ENCODE data around the gene RRP7A.
"Not testable (repeated sequence)": the region's sequence is repeated elsewhere in the genome, so short reads cannot be mapped to it uniquely, and the experiment has no call there.

Gene RRP7A

DNA sequence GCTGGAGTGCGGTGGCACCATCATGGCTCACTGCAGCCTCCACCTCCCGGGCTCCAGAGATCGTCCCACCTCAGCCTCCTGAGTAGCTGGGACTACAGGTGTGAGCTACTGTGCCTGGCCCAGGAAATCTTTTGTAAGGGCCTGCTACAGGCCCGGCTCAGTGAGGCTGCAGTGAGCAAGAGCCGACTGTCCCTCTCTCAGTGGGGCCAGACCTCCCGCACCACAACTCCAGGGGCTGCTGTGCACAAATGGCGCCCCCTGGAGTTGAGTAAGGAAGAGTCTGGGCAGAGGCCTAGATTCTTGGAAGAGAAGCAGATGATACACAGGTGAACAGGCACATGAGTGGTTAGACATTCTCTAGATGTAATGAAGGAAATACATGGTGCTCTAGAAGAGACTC lies 41.2 kb upstream of the RRP7A start:
- Histone ChIP-seq H2AK5ac (ENCODE audit: low read length, severe bottlenecking) (no peak overlapping the region), H3K4ac (ENCODE audit: low read depth in 1 of 2, low read length in 2 of 2) (no peak overlapping the region), H3K23ac (ENCODE audit: low read length in 2 of 2) (no peak overlapping the region)

DNA sequence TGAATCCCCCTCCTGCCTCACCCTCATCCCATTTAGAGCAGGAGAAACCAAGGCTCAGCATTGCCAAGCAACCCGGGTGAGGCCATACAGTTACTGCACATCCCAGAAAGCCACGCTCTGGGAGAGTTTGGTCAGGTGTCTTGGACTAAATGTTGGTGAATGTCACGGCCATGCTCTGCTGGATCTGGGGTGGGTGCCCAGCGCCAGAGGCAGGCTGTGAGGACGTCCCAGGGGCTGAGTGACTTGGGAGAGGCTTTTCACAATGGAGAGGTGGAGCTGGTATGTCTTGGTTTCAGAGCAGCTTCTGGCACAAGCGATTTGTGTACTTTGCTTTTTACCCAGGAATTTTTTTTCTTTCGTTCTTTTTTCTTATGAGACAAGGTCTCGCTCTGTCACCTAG lies 40.8 kb upstream of the RRP7A start:
- Histone ChIP-seq H2BK12ac (ENCODE audit: low read length in 2 of 2) (no peak overlapping the region), H3K4me1 (ENCODE audit: control insufficient read depth, insufficient read depth, low read depth, low read length) (peaks cover 4% of the 10 kb centered on the region), H3K4ac (ENCODE audit: low read depth in 1 of 2, low read length in 2 of 2) (no peak overlapping the region), H3K27me3 (ENCODE audit: control insufficient read depth in 1 of 2, insufficient read depth in 1 of 2, low read length in 2 of 2) (no peaks in the 10 kb centered on the region), H3K4me3 (ENCODE audit: insufficient read depth in 1 of 2, low read depth in 1 of 2, low read length in 2 of 2) (no peak overlapping the region), H3K27ac (ENCODE audit: low read length, poor library complexity, severe bottlenecking) (no peak overlapping the region), H2AFZ (ENCODE audit: low read depth, low read length) (no peak overlapping the region), H2BK5ac (ENCODE audit: low read depth, low read length, poor library complexity, severe bottlenecking) (no peak overlapping the region), H4K8ac (ENCODE audit: low read length) (no peak overlapping the region), H3K9me3 (ENCODE audit: control insufficient read depth, low read length) (no peaks in the 10 kb centered on the region), H3K36me3 (ENCODE audit: control insufficient read depth in 1 of 2, insufficient read depth in 2 of 2, low read depth in 1 of 2, low read length in 2 of 2) (peaks cover 0 to 7% of the 10 kb centered on the region in 2 experiments), H2BK15ac (ENCODE audit: low read depth, poor library complexity, severe bottlenecking) (no peak overlapping the region), H3K18ac (ENCODE audit: low read depth in 1 of 2, low read length in 2 of 2) (no peak overlapping the region), H3K14ac (ENCODE audit: low read length in 2 of 2) (no peak overlapping the region), H4K91ac (ENCODE audit: low read length) (no peak overlapping the region), H3K79me1 (replicated peaks; ENCODE audit: low read length, poor library complexity, severe bottlenecking) (no peaks in the 10 kb centered on the region), H3K23ac (ENCODE audit: low read length in 2 of 2) (no peak overlapping the region), H2BK120ac (ENCODE audit: low read depth, low read length) (no peak overlapping the region), H2AK5ac (ENCODE audit: low read length, severe bottlenecking) (no peak overlapping the region), H3K9ac (ENCODE audit: low read length) (no peak overlapping the region), H3K4me2 (ENCODE audit: low read length, poor library complexity, severe bottlenecking) (no peak overlapping the region)
- DNase-seq = no peak
- WGBS = 95% methylated on average over 8 of the region's 8 CpGs

More for the DNA sequence above, 41.2 kb upstream of the RRP7A start:
- peak; percentile 14 for DNase-seq
- H3K4me2 ChIP-seq (ENCODE audit: low read length, poor library complexity, severe bottlenecking) = no peak overlapping the region
- H3K9me3 ChIP-seq (ENCODE audit: control insufficient read depth, low read length) = no peaks in the 10 kb centered on the region
- H3K14ac ChIP-seq (ENCODE audit: low read length in 2 of 2) = no peak overlapping the region
- H2BK12ac ChIP-seq (ENCODE audit: low read length in 2 of 2) = no peak overlapping the region
- no peak overlapping the region for H3K4me3 ChIP-seq (ENCODE audit: insufficient read depth in 1 of 2, low read depth in 1 of 2, low read length in 2 of 2)
- H3K27me3 ChIP-seq (ENCODE audit: control insufficient read depth in 1 of 2, insufficient read depth in 1 of 2, low read length in 2 of 2) = no peaks in the 10 kb centered on the region
- no peak overlapping the region for H2BK5ac ChIP-seq (ENCODE audit: low read depth, low read length, poor library complexity, severe bottlenecking)
- no peak overlapping the region for H2BK120ac ChIP-seq (ENCODE audit: low read depth, low read length)
- H3K36me3 ChIP-seq (ENCODE audit: control insufficient read depth in 1 of 2, insufficient read depth in 2 of 2, low read depth in 1 of 2, low read length in 2 of 2) = peaks cover 0 to 7% of the 10 kb centered on the region in 2 experiments
- H4K8ac ChIP-seq (ENCODE audit: low read length) = no peak overlapping the region
- H3K18ac ChIP-seq (ENCODE audit: low read depth in 1 of 2, low read length in 2 of 2) = no peak overlapping the region
- no peak overlapping the region for H3K9ac ChIP-seq (ENCODE audit: low read length)
- H4K91ac ChIP-seq (ENCODE audit: low read length) = no peak overlapping the region
- peaks cover 4% of the 10 kb centered on the region for H3K4me1 ChIP-seq (ENCODE audit: control insufficient read depth, insufficient read depth, low read depth, low read length)
- no peak overlapping the region for H2AFZ ChIP-seq (ENCODE audit: low read depth, low read length)
- WGBS = 71% methylated on average over 7 of the region's 7 CpGs
- no peak overlapping the region for H3K27ac ChIP-seq (ENCODE audit: low read length, poor library complexity, severe bottlenecking)
- H3K79me1 ChIP-seq (replicated peaks; ENCODE audit: low read length, poor library complexity, severe bottlenecking) = no peaks in the 10 kb centered on the region
- no peak overlapping the region for H2BK15ac ChIP-seq (ENCODE audit: low read depth, poor library complexity, severe bottlenecking)

DNA sequence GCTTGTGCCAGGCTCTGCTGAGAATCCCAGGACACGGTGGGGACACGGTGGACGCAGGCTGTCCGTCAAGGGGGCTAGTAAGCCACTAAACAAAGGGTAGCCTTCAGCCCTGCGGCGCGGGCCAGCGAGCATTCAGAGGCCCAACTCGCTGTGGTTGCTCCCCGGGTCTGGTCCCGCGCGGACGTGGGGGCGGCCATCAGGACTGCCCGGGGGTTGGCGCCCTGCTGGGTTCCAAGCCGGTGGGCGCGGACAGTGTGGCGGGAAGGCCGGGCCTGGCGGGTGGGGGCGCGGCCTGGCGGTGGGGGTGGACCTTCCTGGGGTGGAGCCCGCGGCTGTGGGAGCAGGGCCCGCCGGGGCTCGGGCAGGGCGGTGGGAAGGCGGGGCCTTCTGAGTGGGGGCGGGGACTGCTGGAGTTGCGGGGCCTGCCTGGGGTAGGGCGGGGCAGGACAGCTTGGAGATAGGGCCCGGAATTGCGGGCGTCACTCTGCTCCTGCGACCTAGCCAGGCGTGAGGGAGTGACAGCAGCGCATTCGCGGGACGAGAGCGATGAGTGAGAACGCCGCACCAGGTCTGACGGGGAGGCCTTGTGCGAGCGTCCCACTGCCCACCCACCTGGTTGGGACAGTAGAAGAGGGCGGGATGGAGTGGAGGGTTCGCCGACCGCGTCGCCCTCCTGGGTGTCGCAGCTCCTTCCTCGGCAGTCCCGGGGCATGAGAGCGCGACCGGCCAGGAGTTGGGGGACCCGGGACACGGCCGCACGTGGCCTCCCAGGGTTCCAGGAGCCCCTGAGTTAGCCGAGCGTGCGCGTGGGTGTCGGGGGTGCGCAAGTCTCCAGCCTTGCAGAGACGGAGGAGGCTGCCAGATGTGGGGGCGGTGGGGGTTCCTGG lies 34.1 kb upstream of the RRP7A start, which contains the start of gene SERHL2:
TSS of gene SERHL2 (plus strand) at position 482 of the 887 bp plus-strand sequence. CDS start at position 547, 65 bp downstream.
- peak; percentile 79 for DNase-seq
- H3K4ac ChIP-seq (ENCODE audit: low read depth in 1 of 2, low read length in 2 of 2) = peak within 1 kb of the TSS; percentile 64 to 83
- peak within 1 kb of the TSS; percentile 89 for H4K91ac ChIP-seq (ENCODE audit: low read length)
- WGBS = 13% methylated on average over 58 of the region's 75 CpGs
- H2BK5ac ChIP-seq (ENCODE audit: low read depth, low read length, poor library complexity, severe bottlenecking) = no peak within 1 kb of the TSS
- no peak within 1 kb of the TSS for H3K23ac ChIP-seq (ENCODE audit: low read length in 2 of 2)
- peak within 1 kb of the TSS; percentile 84 for H3K4me2 ChIP-seq (ENCODE audit: low read length, poor library complexity, severe bottlenecking)
- H3K4me1 ChIP-seq (ENCODE audit: control insufficient read depth, insufficient read depth, low read depth, low read length) = peaks cover 10% of the 10 kb centered on the region
- H2AK5ac ChIP-seq (ENCODE audit: low read length, severe bottlenecking) = no peak within 1 kb of the TSS
- H3K4me3 ChIP-seq (ENCODE audit: insufficient read depth in 1 of 2, low read depth in 1 of 2, low read length in 2 of 2) = peak within 1 kb of the TSS; percentile 63 to 86
- H3K18ac ChIP-seq (ENCODE audit: low read depth in 1 of 2, low read length in 2 of 2) = peak within 1 kb of the TSS; percentile 92 to 94
- H3K27me3 ChIP-seq (ENCODE audit: control insufficient read depth in 1 of 2, insufficient read depth in 1 of 2, low read length in 2 of 2) = peaks cover 8 to 21% of the 10 kb centered on the region in 2 experiments
- H2AFZ ChIP-seq (ENCODE audit: low read depth, low read length) = peak within 1 kb of the TSS; percentile 100
- no peak within 1 kb of the TSS for H3K27ac ChIP-seq (ENCODE audit: low read length, poor library complexity, severe bottlenecking)
- no peaks in the 10 kb centered on the region for H3K79me1 ChIP-seq (replicated peaks; ENCODE audit: low read length, poor library complexity, severe bottlenecking)
- H3K9ac ChIP-seq (ENCODE audit: low read length) = peak within 1 kb of the TSS; percentile 77
- peak within 1 kb of the TSS; percentile 97 for H4K8ac ChIP-seq (ENCODE audit: low read length)
- peak within 1 kb of the TSS; percentile 70 to 77 for H2BK12ac ChIP-seq (ENCODE audit: low read length in 2 of 2)
- no peaks in the 10 kb centered on the region for H3K36me3 ChIP-seq (ENCODE audit: control insufficient read depth in 1 of 2, insufficient read depth in 2 of 2, low read depth in 1 of 2, low read length in 2 of 2)
- no peak within 1 kb of the TSS for H2BK120ac ChIP-seq (ENCODE audit: low read depth, low read length)
- peak within 1 kb of the TSS in 1 of 2 experiments; percentile 97 for H3K14ac ChIP-seq (ENCODE audit: low read length in 2 of 2)
- H3K9me3 ChIP-seq (ENCODE audit: control insufficient read depth, low read length) = no peaks in the 10 kb centered on the region
- H2BK15ac ChIP-seq (ENCODE audit: low read depth, poor library complexity, severe bottlenecking) = no peak within 1 kb of the TSS

DNA sequence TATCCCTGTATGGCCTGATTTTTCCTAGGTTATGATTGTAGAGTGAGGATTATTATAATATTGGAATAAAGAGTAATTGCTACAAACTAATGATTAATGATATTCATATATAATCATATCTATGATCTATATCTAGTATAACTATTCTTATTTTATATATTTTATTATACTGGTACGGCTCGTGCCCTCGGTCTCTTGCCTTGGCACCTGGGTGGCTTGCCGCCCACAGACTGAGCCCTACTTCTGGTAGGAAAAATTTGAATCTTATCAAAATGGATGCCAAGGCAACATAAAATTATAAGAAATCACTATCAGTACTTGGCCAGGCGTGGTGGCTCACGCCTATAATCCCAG lies 32.7 kb upstream of the RRP7A start:
- not testable (repeated sequence) for H3K9ac ChIP-seq (ENCODE audit: low read length); H3K23ac ChIP-seq (ENCODE audit: low read length in 2 of 2); H3K27ac ChIP-seq (ENCODE audit: low read length, poor library complexity, severe bottlenecking); H3K4ac ChIP-seq (ENCODE audit: low read depth in 1 of 2, low read length in 2 of 2); H4K8ac ChIP-seq (ENCODE audit: low read length); H2BK120ac ChIP-seq (ENCODE audit: low read depth, low read length); H3K14ac ChIP-seq (ENCODE audit: low read length in 2 of 2); H3K9me3 ChIP-seq (ENCODE audit: control insufficient read depth, low read length); H4K91ac ChIP-seq (ENCODE audit: low read length); H3K79me1 ChIP-seq (replicated peaks; ENCODE audit: low read length, poor library complexity, severe bottlenecking); H2BK5ac ChIP-seq (ENCODE audit: low read depth, low read length, poor library complexity, severe bottlenecking); H3K4me3 ChIP-seq (ENCODE audit: insufficient read depth in 1 of 2, low read depth in 1 of 2, low read length in 2 of 2); H2BK12ac ChIP-seq (ENCODE audit: low read length in 2 of 2); H2AFZ ChIP-seq (ENCODE audit: low read depth, low read length); H3K18ac ChIP-seq (ENCODE audit: low read depth in 1 of 2, low read length in 2 of 2); H2BK15ac ChIP-seq (ENCODE audit: low read depth, poor library complexity, severe bottlenecking); H2AK5ac ChIP-seq (ENCODE audit: low read length, severe bottlenecking); H3K36me3 ChIP-seq (ENCODE audit: control insufficient read depth in 1 of 2, insufficient read depth in 2 of 2, low read depth in 1 of 2, low read length in 2 of 2); DNase-seq; H3K4me2 ChIP-seq (ENCODE audit: low read length, poor library complexity, severe bottlenecking)
- H3K27me3 ChIP-seq (ENCODE audit: control insufficient read depth in 1 of 2, insufficient read depth in 1 of 2, low read length in 2 of 2) = peaks cover 11 to 33% of the 10 kb centered on the region in 2 experiments
- H3K4me1 ChIP-seq (ENCODE audit: control insufficient read depth, insufficient read depth, low read depth, low read length) = peaks cover 10% of the 10 kb centered on the region
- 100% methylated on average over 6 of the region's 6 CpGs for WGBS

Measured in mesenchymal stem cell (in vitro differentiated cells and primary cell).